H1 (cell line): ENCODE data around the gene BCL11A. TPM values are rescaled to one million over a fixed set of nuclear protein-coding genes. Genes with fewer than 3 reads are reported as not detected.

Source experiments
- CTCF ChIA-PET: fragments of 300-600 bp; sonication (Branson Sonifier 250); formaldehyde crosslinking; loops from one replicate; lab custom pipeline; 2021; ENCODE audit not compliant: partially characterized antibody; lab: Charles Lee
- POLR2A ChIA-PET: fragments of 300-600 bp; sonication (Branson Sonifier 250); formaldehyde crosslinking; loops from one replicate; lab custom pipeline; 2021; ENCODE audit warnings: inconsistent platforms; ENCODE audit not compliant: partially characterized antibody; lab: Charles Lee
- DNase-seq, 2 experiments: peaks; one replicate each; pipeline versions ENCODE4 v3.0.0 to v3.0.0-alpha.2; 2010 to 2022; ENCODE audit warnings: low spot score in 2 of 2, low read depth in 1 of 2, mixed read lengths in 1 of 2
- FAIRE-seq: peaks from 2 replicates; lab custom pipeline; 2011; peaks lifted over from hg19 to GRCh38; lab: Jason Lieb, UNC
- H2AFZ ChIP-seq: 2 replicates; pipeline ENCODE4 v1.8.1; 2012; ENCODE audit warnings: low read length, inconsistent platforms
- H2AK5ac ChIP-seq: 2 replicates; pipeline ENCODE4 v1.6.1; 2013; ENCODE audit warnings: low read depth, low read length
- H2BK120ac ChIP-seq: replicated peaks from 2 replicates; pipeline ENCODE3; 2013; ENCODE audit warnings: low read depth, low read length, inconsistent platforms
- H2BK12ac ChIP-seq: 2 replicates; pipeline ENCODE4 v1.6.1; 2013; ENCODE audit warnings: low read depth, low read length
- H2BK15ac ChIP-seq: 2 replicates; pipeline ENCODE4 v1.6.1; 2013; ENCODE audit warnings: low read length
- H2BK20ac ChIP-seq: 2 replicates; pipeline ENCODE4 v1.6.1; 2013; ENCODE audit warnings: low read length
- H2BK5ac ChIP-seq: 2 replicates; pipeline ENCODE4 v1.6.1; 2013; ENCODE audit warnings: low read depth, low read length
- H3K14ac ChIP-seq: 2 replicates; pipeline ENCODE4 v1.6.1; 2013; ENCODE audit warnings: inconsistent platforms; ENCODE audit not compliant: insufficient read length
- H3K18ac ChIP-seq: 2 replicates; pipeline ENCODE4 v1.6.1; 2013; ENCODE audit warnings: low read length; ENCODE audit errors: extremely low read depth
- H3K23ac ChIP-seq: 2 replicates; pipeline ENCODE4 v1.6.1; 2013; ENCODE audit warnings: inconsistent platforms; ENCODE audit not compliant: insufficient read length
- H3K23me2 ChIP-seq: 2 replicates; pipeline ENCODE4 v1.6.1; 2013; ENCODE audit warnings: low read depth, low read length
- H3K27ac ChIP-seq: 2 replicates; pipeline ENCODE4 v1.6.1; 2011; ENCODE audit warnings: low read depth, low read length, inconsistent platforms
- H3K27me3 ChIP-seq, 4 experiments: replicated peaks in 1 of 4; 1 replicate in 1 of 4; 2 replicates in 3 of 4; pipeline versions ENCODE4 v1.6.1 to v1.8.1; 2011 to 2013; ENCODE audit warnings: low read length in 3 of 4, mild to moderate bottlenecking in 3 of 4, inconsistent platforms in 2 of 4, mixed read lengths in 2 of 4, moderate library complexity in 1 of 4; ENCODE audit not compliant: control insufficient read depth in 3 of 4, insufficient read depth in 3 of 4; ENCODE audit errors: extremely low read depth in 1 of 4
- H3K36me3 ChIP-seq, 4 experiments: 2 replicates each; pipeline versions ENCODE4 v1.6.1 to v1.8.1; 2011 to 2013; ENCODE audit warnings: mild to moderate bottlenecking in 4 of 4, low read length in 3 of 4, moderate library complexity in 2 of 4, control low read depth in 1 of 4, inconsistent platforms in 1 of 4; ENCODE audit not compliant: insufficient read depth in 4 of 4, control insufficient read depth in 2 of 4
- H3K4ac ChIP-seq: replicated peaks from 2 replicates; pipeline ENCODE3; 2013; ENCODE audit warnings: low read length, low read depth, mixed read lengths, inconsistent platforms; ENCODE audit not compliant: insufficient read length
- H3K4me1 ChIP-seq, 4 experiments: replicated peaks in 1 of 4; 1 replicate in 1 of 4; 2 replicates in 3 of 4; pipeline versions ENCODE4 v1.6.1 to v1.8.1; 2011 to 2013; ENCODE audit warnings: low read length in 3 of 4, inconsistent platforms in 2 of 4, mixed read lengths in 1 of 4; ENCODE audit not compliant: insufficient read depth in 4 of 4, control insufficient read depth in 3 of 4
- H3K4me2 ChIP-seq, 2 experiments: 2 replicates each; pipeline versions ENCODE4 v1.6.1 to v1.8.1; 2011 to 2013; ENCODE audit warnings: low read depth in 2 of 2, low read length in 2 of 2, control low read depth in 1 of 2, inconsistent platforms in 1 of 2, mild to moderate bottlenecking in 1 of 2; ENCODE audit not compliant: insufficient read depth in 1 of 2
- H3K4me3 ChIP-seq, 4 experiments: fragments of 200-600, 300-600 bp in 1 of 4; sonication (generic), shearing (Covaris generic), sonication (Bioruptor Twin) in 1 of 4; 2 replicates each; pipeline versions ENCODE4 v1.5.1 to v1.8.1; 2011 to 2016; ENCODE audit warnings: low read length in 4 of 4, low read depth in 3 of 4, control low read depth in 2 of 4, inconsistent platforms in 2 of 4, mild to moderate bottlenecking in 2 of 4, mixed read lengths in 1 of 4, moderate library complexity in 1 of 4; ENCODE audit not compliant: insufficient read depth in 2 of 4; ENCODE audit errors: extremely low read depth in 1 of 4
- H3K56ac ChIP-seq: replicated peaks from 2 replicates; pipeline ENCODE3; 2013; ENCODE audit warnings: low read depth, mild to moderate bottlenecking, mixed read lengths, low read length, inconsistent platforms; ENCODE audit not compliant: insufficient read length
- H3K79me1 ChIP-seq: 2 replicates; pipeline ENCODE4 v1.6.1; 2013; ENCODE audit warnings: low read depth, low read length, control low read depth
- H3K79me2 ChIP-seq, 2 experiments: 2 replicates each; pipeline versions ENCODE4 v1.6.1 to v1.8.1; 2012 to 2013; ENCODE audit warnings: low read length in 2 of 2, mild to moderate bottlenecking in 2 of 2, inconsistent platforms in 1 of 2; ENCODE audit not compliant: insufficient read depth in 2 of 2, control insufficient read depth in 1 of 2
- H3K9ac ChIP-seq, 4 experiments: replicated peaks in 1 of 4; 1 replicate in 1 of 4; 2 replicates in 3 of 4; pipeline versions ENCODE4 v1.6.1 to v1.8.1; 2011 to 2013; ENCODE audit warnings: low read depth in 3 of 4, low read length in 3 of 4, control low read depth in 2 of 4, mild to moderate bottlenecking in 2 of 4, moderate library complexity in 2 of 4, inconsistent platforms in 1 of 4; ENCODE audit errors: extremely low read depth in 1 of 4
- H3K9me3 ChIP-seq, 2 experiments: 2 replicates each; pipeline versions ENCODE4 v1.6.1 to v1.8.1; 2012 to 2013; ENCODE audit warnings: mild to moderate bottlenecking in 2 of 2, moderate library complexity in 2 of 2, control low read depth in 1 of 2, inconsistent platforms in 1 of 2, low read depth in 1 of 2, low read length in 1 of 2, mixed read lengths in 1 of 2; ENCODE audit not compliant: insufficient read depth in 2 of 2
- H4K20me1 ChIP-seq, 2 experiments: replicated peaks in 1 of 2; 2 replicates each; pipeline versions ENCODE3 to v1.8.1; 2011 to 2013; ENCODE audit warnings: inconsistent platforms in 2 of 2, low read length in 2 of 2, mild to moderate bottlenecking in 1 of 2; ENCODE audit not compliant: insufficient read depth in 2 of 2, control insufficient read depth in 1 of 2
- H4K5ac ChIP-seq: 2 replicates; pipeline ENCODE4 v1.6.1; 2013; ENCODE audit warnings: low read length, low read depth, mixed read lengths, inconsistent platforms; ENCODE audit not compliant: insufficient read length
- H4K8ac ChIP-seq: 2 replicates; pipeline ENCODE4 v1.8.0; 2013; ENCODE audit warnings: mild to moderate bottlenecking, moderate library complexity, low read length, inconsistent platforms; ENCODE audit not compliant: insufficient read depth; ENCODE audit errors: extremely low read depth
- H4K91ac ChIP-seq: replicated peaks from 2 replicates; pipeline ENCODE3; 2013; ENCODE audit warnings: low read length, mixed read lengths, inconsistent platforms; ENCODE audit not compliant: insufficient read length
- ASH2L ChIP-seq: fragments of 200-600, 300-600 bp; sonication (generic); IDR thresholded peaks from one replicate; pipeline ENCODE4 v1.7.1; 2017; ENCODE audit warnings: low read length
- BRCA1 ChIP-seq: IDR thresholded peaks from 2 replicates; pipeline ENCODE4 v1.6.1; 2012; ENCODE audit warnings: low read depth, low read length, improper control_type of control experiment
- EGR1 ChIP-seq: IDR thresholded peaks from 2 replicates; pipeline ENCODE4 v1.6.1; 2011; ENCODE audit warnings: low read depth, low read length, borderline replicate concordance
- HDAC2 ChIP-seq, 2 experiments: fragments of 300-600 bp in 1 of 2; sonication (generic) in 1 of 2; IDR thresholded peaks; 2 replicates each; pipeline ENCODE4 v1.6.1; 2011 to 2012; ENCODE audit warnings: low read depth in 2 of 2, low read length in 2 of 2, mild to moderate bottlenecking in 2 of 2, moderate library complexity in 2 of 2, borderline replicate concordance in 1 of 2, inconsistent platforms in 1 of 2
- JUND ChIP-seq: IDR thresholded peaks from 2 replicates; pipeline ENCODE4 v1.6.1; 2011; ENCODE audit warnings: mild to moderate bottlenecking, improper control_type of control experiment, low read length
- POLR2A ChIP-seq, 2 experiments: IDR thresholded peaks; 1 replicate in 1 of 2; 2 replicates in 1 of 2; pipeline ENCODE4 v1.6.1; 2011; ENCODE audit warnings: low read depth in 2 of 2, low read length in 2 of 2, mild to moderate bottlenecking in 2 of 2; ENCODE audit errors: control extremely low read depth in 1 of 2
- RBBP5 ChIP-seq: IDR thresholded peaks from 2 replicates; pipeline ENCODE4 v1.7.1; 2012; ENCODE audit warnings: low read depth, mild to moderate bottlenecking, inconsistent platforms, low read length, moderate library complexity, borderline replicate concordance
- SP1 ChIP-seq: IDR thresholded peaks from 2 replicates; pipeline ENCODE4 v1.6.1; 2011; ENCODE audit warnings: low read depth, low read length
- SP4 ChIP-seq: IDR thresholded peaks from 2 replicates; pipeline ENCODE4 v1.6.1; 2012; ENCODE audit warnings: low read length, inconsistent platforms
- SUZ12 ChIP-seq: fragments of 200-600 bp; sonication (generic); IDR thresholded peaks from 2 replicates; pipeline ENCODE4 v1.6.1; 2012; ENCODE audit warnings: mild to moderate bottlenecking, inconsistent platforms, low read length, moderate library complexity, mixed read lengths
- TAF7 ChIP-seq: optimal IDR thresholded peaks from 2 replicates; pipeline ENCODE3; 2011; ENCODE audit warnings: low read depth, mild to moderate bottlenecking, inconsistent platforms, low read length, moderate library complexity, borderline replicate concordance
- TBP ChIP-seq: IDR thresholded peaks from 2 replicates; pipeline ENCODE4 v1.6.1; 2011; ENCODE audit warnings: low read depth, low read length, improper control_type of control experiment
- WGBS, 2 experiments: shearing (Covaris generic) in 1 of 2; methylation state at CpG; one replicate each; pipeline versions ENCODE4 v1.1.6 to v1.1.7; 2013 to 2015; ENCODE audit warnings: low lambda C conversion rate in 2 of 2, mixed read lengths in 2 of 2, inconsistent platforms in 1 of 2, low coverage in 1 of 2, missing lambda C conversion rate in 1 of 2; ENCODE audit not compliant: insufficient replicate concordance in 2 of 2, insufficient coverage in 1 of 2, insufficient read length in 1 of 2; ENCODE audit errors: extremely low coverage in 1 of 2, missing lambda C conversion rate in 1 of 2; 5-methylcytosine and 5-hydroxymethylcytosine counted together
- polyA plus RNA-seq, 7 experiments: library from polyadenylated mRNA; depleted of rRNA in 3 of 7; stranded (reverse) in 5 of 7; unstranded in 2 of 7; fragments of >200 nt in 5 of 7; fragments of 200-250 nt in 2 of 7; gene quantifications; 1 replicate in 5 of 7; 2 replicates in 1 of 7; 4 replicates in 1 of 7; pipeline versions ENCODE4 v1.2.1 to v1.2.3, GENCODE V29; 2011 to 2013; ENCODE audit warnings: missing spikeins in 2 of 7, mixed read lengths in 2 of 7
- total RNA-seq: library from RNA; stranded (reverse); fragmentation: NEBNext Ultra II Directional; extraction: Animal tissue kit (Norgen Biotek cat#: 25700); gene quantifications from 2 replicates; pipeline ENCODE4 v1.2.1, GENCODE V29; 2021
- TF ChIP-seq, protein P1 (sequence below): IDR thresholded peaks from 2 replicates; pipeline ENCODE4 v1.6.1; 2011; ENCODE audit warnings: low read length, improper control_type of control experiment
- TF ChIP-seq, protein P2 (sequence below): IDR thresholded peaks from 2 replicates; pipeline ENCODE4 v1.6.1; 2012; ENCODE audit warnings: inconsistent platforms

BCL11A gene
- total and polyA plus RNA-seq, 2 of the 8 experiments (the other 6 are each of a cell fraction or from before 2014, with no cell fraction given): 11.9 to 59.3 TPM

DNA sequence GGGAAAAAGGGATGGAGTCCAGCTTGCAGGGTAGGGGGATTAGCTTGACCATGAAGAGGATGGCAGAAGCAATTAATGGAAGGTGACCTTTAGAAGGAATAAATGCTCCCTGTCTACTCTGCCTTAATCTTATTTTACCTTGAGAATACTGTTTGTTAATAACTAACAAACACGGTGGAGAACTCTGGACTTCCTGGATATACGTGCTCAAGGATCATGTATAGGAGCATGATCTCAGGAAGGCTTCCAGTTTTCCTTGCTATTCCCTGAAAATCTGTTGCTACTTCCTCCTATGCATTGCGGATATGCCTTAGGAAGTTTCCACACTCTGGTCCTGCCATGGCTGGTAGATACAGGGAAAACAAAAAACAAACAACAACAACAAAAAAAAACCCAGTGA, 44.8 kb upstream of the BCL11A start:
- Histone ChIP-seq H3K23me2 (no peaks in the 10 kb centered on the region), H3K14ac (no peak overlapping the region), H4K20me1 (no peaks in the 10 kb centered on the region), H3K79me1 (no peaks in the 10 kb centered on the region), H2BK15ac (no peak overlapping the region), H3K4ac (no peak overlapping the region), H4K5ac (no peak overlapping the region), H3K9me3 (no peaks in the 10 kb centered on the region), H3K36me3 (no peaks in the 10 kb centered on the region), H3K56ac (no peak overlapping the region), H3K9ac (no peak overlapping the region), H2AFZ (no peak overlapping the region), H3K79me2 (no peaks in the 10 kb centered on the region), H2BK120ac (no peak overlapping the region), H4K8ac (no peak overlapping the region), H3K27me3 (no peaks in the 10 kb centered on the region), H3K23ac (no peak overlapping the region), H4K91ac (no peak overlapping the region), H2AK5ac (no peak overlapping the region), H3K4me1 (peaks cover 0 to 6% (median 1%) of the 10 kb centered on the region in 4 experiments; a peak in 2 of 7 replicates), H3K27ac (no peak overlapping the region), H2BK20ac (no peak overlapping the region), H2BK5ac (no peak overlapping the region), H2BK12ac (no peak overlapping the region), H3K4me3 (no peak overlapping the region), H3K4me2 (no peak overlapping the region), H3K18ac (no peak overlapping the region)
- ChIA-PET CTCF (interaction anchor here (0.7 to 2.4 kb wide), 6 partner anchors 10 to 101 kb away, joined by 3 to 5 read pairs (median 3); no protein-coding TSS in a partner anchor), POLR2A (no interaction called here)
- no peak for DNase-seq
- no peak for FAIRE-seq
- 90% methylated on average over 3 of the region's 3 CpGs; no CpG with 5 or more reads in 1 of the 2 experiments for WGBS, 2 experiments
- no peak for TF ChIP-seq TAF7
- no peak for TF ChIP-seq POLR2A (IDR thresholded peaks at IDR 0.05; ENCODE audit: control extremely low read depth in 1 of 2, low read depth in 2 of 2, low read length in 2 of 2)
- no peak for TF ChIP-seq BRCA1
- TF ChIP-seq RBBP5: no peak
- no peak for TF ChIP-seq EGR1
- no peak for TF ChIP-seq SP4
- no peak for TF ChIP-seq ASH2L
- TF ChIP-seq HDAC2 (IDR thresholded peaks at IDR 0.05; ENCODE audit: borderline replicate concordance in 1 of 2, low read depth in 2 of 2, low read length in 2 of 2): no peak
- TF ChIP-seq TBP: no peak
- TF ChIP-seq, protein P1, sequence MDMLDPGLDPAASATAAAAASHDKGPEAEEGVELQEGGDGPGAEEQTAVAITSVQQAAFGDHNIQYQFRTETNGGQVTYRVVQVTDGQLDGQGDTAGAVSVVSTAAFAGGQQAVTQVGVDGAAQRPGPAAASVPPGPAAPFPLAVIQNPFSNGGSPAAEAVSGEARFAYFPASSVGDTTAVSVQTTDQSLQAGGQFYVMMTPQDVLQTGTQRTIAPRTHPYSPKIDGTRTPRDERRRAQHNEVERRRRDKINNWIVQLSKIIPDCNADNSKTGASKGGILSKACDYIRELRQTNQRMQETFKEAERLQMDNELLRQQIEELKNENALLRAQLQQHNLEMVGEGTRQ: no peak
- TF ChIP-seq JUND: no peak
- TF ChIP-seq SP1: no peak
- no peak for TF ChIP-seq SUZ12
- TF ChIP-seq, protein P2, sequence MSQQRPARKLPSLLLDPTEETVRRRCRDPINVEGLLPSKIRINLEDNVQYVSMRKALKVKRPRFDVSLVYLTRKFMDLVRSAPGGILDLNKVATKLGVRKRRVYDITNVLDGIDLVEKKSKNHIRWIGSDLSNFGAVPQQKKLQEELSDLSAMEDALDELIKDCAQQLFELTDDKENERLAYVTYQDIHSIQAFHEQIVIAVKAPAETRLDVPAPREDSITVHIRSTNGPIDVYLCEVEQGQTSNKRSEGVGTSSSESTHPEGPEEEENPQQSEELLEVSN: no peak
